GM23248 (cell line): Measurements from ENCODE around the gene GLIPR1L2.

ENCODE experiments used
- EZH2 ChIP-seq: fragments of 200-600 bp; sonication (generic); IDR thresholded peaks from 2 replicates; pipeline ENCODE4 v1.6.1; 2018; ENCODE audit warnings: antibody characterized with exemption, mild to moderate bottlenecking; ENCODE audit not compliant: insufficient read depth, poor library complexity, severe bottlenecking
- EZH2phosphoT487 ChIP-seq: fragments of 200-600 bp; sonication (generic); IDR thresholded peaks from 2 replicates; pipeline ENCODE4 v1.6.1; 2018; ENCODE audit warnings: antibody characterized with exemption, moderate library complexity, mild to moderate bottlenecking, low read depth; ENCODE audit not compliant: insufficient read depth

DNA sequence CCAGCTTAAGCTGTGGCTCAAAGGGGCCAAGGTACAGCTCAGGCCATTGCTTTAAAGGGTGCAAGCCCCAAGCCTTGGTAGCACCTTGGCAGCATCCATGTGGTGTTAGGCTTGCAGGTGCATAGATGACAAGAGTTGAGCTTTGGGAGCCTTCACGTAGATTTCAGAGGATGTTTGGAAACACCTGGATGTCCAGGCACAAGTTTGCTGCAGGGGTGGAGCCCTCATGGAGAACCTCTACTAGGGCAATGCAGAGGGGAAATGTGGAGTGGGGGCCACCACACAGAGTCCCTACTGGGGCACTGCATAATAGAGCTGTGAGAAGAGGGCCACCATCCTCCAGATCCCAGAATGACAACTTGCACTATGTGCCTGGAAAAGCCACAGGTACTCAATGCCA is 37.9 kb downstream of the GLIPR1L2 start:
- TF ChIP-seq EZH2 (no peak), EZH2phosphoT487 (no peak)
